Endometrium (tissue), 2 donors: ENCODE results near the gene PCK1.

Source experiments
- FAIRE-seq: peaks from 2 replicates; lab custom pipeline; 2012; peaks lifted over from hg19 to GRCh38; lab: Jason Lieb, UNC
- donor health status: control.
- donor health status: control.

The PCK1 gene

GRCh38 chr20:57589728-57590484 is 29.0 kb downstream of the PCK1 start:
- no peak for FAIRE-seq

GRCh38 chr20:57590485-57591288 is 29.8 kb downstream of the PCK1 start:
- FAIRE-seq: no peak

- FAIRE-seq: no peak
These were observed 30.6 kb downstream of the PCK1 start for GRCh38 chr20:57591289-57592229.

GRCh38 chr20:57592263-57593092 is 31.6 kb downstream of the PCK1 start:
- FAIRE-seq: no peak

- FAIRE-seq: no peak
These were observed 32.4 kb downstream of the PCK1 start for GRCh38 chr20:57593134-57593886.

GRCh38 chr20:57594092-57594951 is 33.4 kb downstream of the PCK1 start:
- FAIRE-seq: no peak

- FAIRE-seq: no peak
These were observed 34.4 kb downstream of the PCK1 start for GRCh38 chr20:57595041-57596030.

- FAIRE-seq: no peak
These were observed 35.4 kb downstream of the PCK1 start for GRCh38 chr20:57596358-57596757.

GRCh38 chr20:57596998-57597939 is 36.4 kb downstream of the PCK1 start:
- no peak for FAIRE-seq

GRCh38 chr20:57598060-57598459 is 37.1 kb downstream of the PCK1 start:
- FAIRE-seq: no peak

- no peak for FAIRE-seq
These were observed 37.6 kb downstream of the PCK1 start for GRCh38 chr20:57598491-57598890.

GRCh38 chr20:57600320-57601210 is 39.7 kb downstream of the PCK1 start:
- no peak for FAIRE-seq

- FAIRE-seq: no peak
These were observed 40.3 kb downstream of the PCK1 start for GRCh38 chr20:57601211-57601570.

GRCh38 chr20:57601737-57602136 is 40.8 kb downstream of the PCK1 start:
- FAIRE-seq: no peak

- no peak for FAIRE-seq
These were observed 42.2 kb downstream of the PCK1 start for GRCh38 chr20:57603120-57603519.

GRCh38 chr20:57605045-57605444 is 44.1 kb downstream of the PCK1 start:
- no peak for FAIRE-seq
